Endothelial cell of umbilical vein (primary cell): ENCODE results near the gene NR1H2. TPM values are rescaled to one million over a fixed set of nuclear protein-coding genes. Genes with fewer than 3 reads are reported as not detected.
A peak's percentile ranks its signal among the peaks of the same experiment; 100 is the strongest.

ENCODE experiments used
- BruUV-seq: library from RNA; stranded (reverse); fragments of 400-500 nt; replicated peaks from 2 replicates; lab custom pipeline; 2021; lab: Mats Ljungman, UMichigan
- CTCF ChIA-PET: fragments of 300-600, 350-600 bp; sonication (Branson Sonifier 250); formaldehyde crosslinking; loops from one replicate; lab custom pipeline; 2021; ENCODE audit warnings: antibody characterized with exemption, inconsistent platforms; lab: Charles Lee
- POLR2A ChIA-PET: fragments of 300-600, 350-600 bp; sonication (Branson Sonifier 250); formaldehyde crosslinking; loops from one replicate; lab custom pipeline; 2021; ENCODE audit warnings: antibody characterized with exemption, inconsistent platforms; lab: Charles Lee
- DNase-seq: peaks from one replicate; pipeline ENCODE4 v3.0.0-alpha.2; 2011; ENCODE audit warnings: low read depth, low spot score
- FAIRE-seq: peaks from 2 replicates; lab custom pipeline; 2011; peaks lifted over from hg19 to GRCh38; lab: Jason Lieb, UNC
- H2AFZ ChIP-seq: 2 replicates; pipeline ENCODE4 v1.6.0; 2012; ENCODE audit warnings: low read depth, low read length, control low read depth, inconsistent platforms
- H3K27ac ChIP-seq: 2 replicates; pipeline ENCODE4 v1.5.1; 2011; ENCODE audit warnings: low read depth, mild to moderate bottlenecking, control low read depth, low read length, moderate library complexity; ENCODE audit not compliant: insufficient read depth
- H3K27me3 ChIP-seq, 2 experiments: 2 replicates each; pipeline versions ENCODE4 v1.6.0 to v1.6.1; 2011; ENCODE audit warnings: low read length in 2 of 2, mixed read lengths in 1 of 2; ENCODE audit not compliant: control insufficient read depth in 2 of 2, insufficient read depth in 2 of 2
- H3K36me3 ChIP-seq, 2 experiments: 2 replicates in 1 of 2; 3 replicates in 1 of 2; pipeline ENCODE4 v1.5.1; 2011; ENCODE audit warnings: low read length in 2 of 2, mild to moderate bottlenecking in 1 of 2, moderate library complexity in 1 of 2; ENCODE audit not compliant: control insufficient read depth in 2 of 2, insufficient read depth in 2 of 2; ENCODE audit errors: extremely low read depth in 1 of 2
- H3K4me1 ChIP-seq: 3 replicates; pipeline ENCODE4 v1.5.1; 2011; ENCODE audit warnings: mild to moderate bottlenecking, low read length; ENCODE audit not compliant: control insufficient read depth, insufficient read depth; ENCODE audit errors: extremely low read depth
- H3K4me2 ChIP-seq: 2 replicates; pipeline ENCODE4 v1.6.1; 2011; ENCODE audit warnings: low read length, control low read depth, mixed read lengths; ENCODE audit not compliant: insufficient read depth
- H3K4me3 ChIP-seq, 3 experiments: fragments of 200-600 bp in 1 of 3; sonication (generic), shearing (Covaris generic) in 1 of 3; replicated peaks in 1 of 3; 2 replicates each; pipeline ENCODE4 v1.5.1; 2011 to 2016; ENCODE audit warnings: control low read depth in 3 of 3, low read length in 3 of 3, mild to moderate bottlenecking in 2 of 3, inconsistent platforms in 1 of 3, low read depth in 1 of 3, moderate library complexity in 1 of 3; ENCODE audit not compliant: insufficient read depth in 1 of 3
- H3K79me2 ChIP-seq: 2 replicates; pipeline ENCODE4 v1.6.0; 2012; ENCODE audit warnings: low read length, inconsistent platforms; ENCODE audit not compliant: control insufficient read depth, insufficient read depth
- H3K9ac ChIP-seq: replicated peaks from 2 replicates; pipeline ENCODE3; 2011; ENCODE audit warnings: low read length, control low read depth; ENCODE audit not compliant: insufficient read depth; ENCODE audit errors: extremely low read depth
- H3K9me1 ChIP-seq: replicated peaks from 3 replicates; pipeline ENCODE4 v1.6.0; 2011; ENCODE audit warnings: mild to moderate bottlenecking, low read length; ENCODE audit not compliant: control insufficient read depth, insufficient read depth; ENCODE audit errors: extremely low read depth
- H3K9me3 ChIP-seq: replicated peaks from 2 replicates; pipeline ENCODE4 v1.5.1; 2012; ENCODE audit warnings: low read length, inconsistent platforms; ENCODE audit not compliant: control insufficient read depth, insufficient read depth
- H4K20me1 ChIP-seq: replicated peaks from 2 replicates; pipeline ENCODE3; 2011; ENCODE audit warnings: mild to moderate bottlenecking, low read length; ENCODE audit not compliant: control insufficient read depth, insufficient read depth; ENCODE audit errors: extremely low read depth
- JUN ChIP-seq: IDR thresholded peaks from 2 replicates; pipeline ENCODE4 v1.6.1; 2011; ENCODE audit warnings: borderline replicate concordance, low read depth; ENCODE audit not compliant: insufficient read length, insufficient read depth
- dilution Hi-C: fragments of 300-500 bp; cut with MboI; formaldehyde crosslinking; loops from one replicate; pipeline ENCODE4 v1.15.0; 2019; ENCODE audit warnings: low sequenced_read_pairs; ENCODE audit not compliant: extremely low pct_ligation_motif_present
- intact Hi-C: fragments of 100-400 bp; cut with micrococcal nuclease; formaldehyde crosslinking; loops from one replicate; pipeline ENCODE4 v1.10.0; 2022
- polyA plus RNA-seq, 4 experiments: library from polyadenylated mRNA; depleted of rRNA in 3 of 4; stranded (reverse) in 3 of 4; unstranded in 1 of 4; fragments of >200 nt; gene quantifications; 2 replicates each; pipeline versions ENCODE4 v1.2.1 to v1.2.3, GENCODE V29; 2011 to 2012; ENCODE audit warnings: missing spikeins in 1 of 4
- total RNA-seq: library from RNA; stranded (reverse); gene quantifications from 2 replicates; pipeline ENCODE4 v1.2.3, GENCODE V29; 2021
- TF ChIP-seq, protein P1 (sequence below), 2 donors: IDR thresholded peaks; 1 replicate in 1 of 2; 2 replicates in 1 of 2; pipeline ENCODE4 v1.5.1; 2011; ENCODE audit warnings: low read length in 2 of 2, mild to moderate bottlenecking in 2 of 2, moderate library complexity in 2 of 2, control low read depth in 1 of 2, inconsistent platforms in 1 of 2, low read depth in 1 of 2; ENCODE audit not compliant: insufficient read depth in 1 of 2; ENCODE audit errors: extremely low read depth in 1 of 2

The NR1H2 gene
- total and polyA plus RNA-seq, 2 donors (not counting 3 experiments of a cell fraction or from before 2014, with no cell fraction given), result 46.7 to 48.4 TPM

DNA sequence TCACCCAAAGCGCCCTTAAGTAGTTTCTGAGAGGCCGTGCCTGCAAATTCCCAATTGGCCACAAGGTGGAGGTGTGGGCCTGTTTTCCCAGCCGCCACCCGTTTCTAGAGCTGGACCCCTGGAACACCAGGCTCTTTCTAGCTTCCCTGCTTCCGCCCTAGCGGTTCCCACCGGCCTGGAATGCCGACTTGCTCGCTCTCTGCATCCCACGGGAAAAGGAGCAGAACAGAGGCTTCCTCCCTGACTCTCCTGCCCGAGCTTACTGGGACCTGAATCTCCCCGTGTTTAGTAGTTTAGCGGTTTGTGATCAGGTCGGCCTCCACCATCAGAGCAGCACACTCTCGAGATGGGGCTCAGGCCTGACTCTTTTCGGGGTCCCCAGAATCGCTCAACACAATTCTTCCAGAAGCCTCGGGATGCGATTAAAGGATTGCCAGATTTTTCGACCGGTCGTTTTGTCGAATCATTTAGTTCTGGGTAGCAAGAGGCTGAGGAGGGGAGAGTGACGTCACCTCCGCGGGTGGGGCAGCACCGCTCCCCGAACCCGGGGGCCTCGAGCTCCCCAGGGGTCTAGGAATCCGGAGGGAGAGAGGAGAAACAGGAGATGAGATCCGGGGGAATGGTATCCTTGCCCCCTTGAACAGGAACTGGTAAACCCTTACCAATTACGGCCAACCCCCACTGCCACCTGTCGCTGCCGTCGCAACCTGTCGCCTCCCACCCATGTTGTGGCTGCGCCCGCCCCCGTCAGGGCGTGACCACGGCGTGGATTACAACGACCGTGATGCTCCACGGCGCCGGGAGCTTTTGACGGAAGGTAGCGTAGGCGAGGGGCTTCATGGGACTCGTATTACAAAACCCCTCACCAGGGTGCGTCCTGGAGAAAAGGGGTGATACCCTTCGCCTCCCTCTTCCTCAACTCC, 18.8 kb upstream of the NR1H2 start:
- POLR2A ChIA-PET, result no interaction called here
- H3K79me2 ChIP-seq, result no peaks in the 10 kb centered on the region
- no peaks in the 10 kb centered on the region for H3K9me1 ChIP-seq
- H3K4me2 ChIP-seq, result peak overlapping the region; percentile 72
- CTCF ChIA-PET, result interaction anchor here (0.6 to 3.9 kb wide), 39 partner anchors 8 to 564 kb away, joined by 3 to 68 read pairs (median 5); partner anchors contain the start of genes KCNC3, NR1H2 and POLD1
- H3K9ac ChIP-seq, result peak overlapping the region; percentile 56
- intact Hi-C loops, result loop anchor here (1.0 to 2.0 kb wide), 10 partner anchors 11 to 565 kb away; partner anchors contain the start of genes EMC10, GARIN5A, KCNC3 and POLD1
- H3K4me3 ChIP-seq, result peak overlapping the region; percentile 24 to 54 (median 31)
- H3K4me1 ChIP-seq, result peaks cover 7% of the 10 kb centered on the region
- BruUV-seq, result TSS peak; percentile 18
- peak overlapping the region; percentile 19 for H3K27ac ChIP-seq
- no peaks in the 10 kb centered on the region for H3K9me3 ChIP-seq
- dilution Hi-C loops, result no loop called here
- H3K36me3 ChIP-seq, result no peaks in the 10 kb centered on the region
- H2AFZ ChIP-seq, result peak overlapping the region; percentile 98
- peaks cover 0 to under 1% of the 10 kb centered on the region in 2 experiments for H3K27me3 ChIP-seq
- DNase-seq (peak; percentile 72), FAIRE-seq (peak; percentile 97)
- TF ChIP-seq, protein P1, sequence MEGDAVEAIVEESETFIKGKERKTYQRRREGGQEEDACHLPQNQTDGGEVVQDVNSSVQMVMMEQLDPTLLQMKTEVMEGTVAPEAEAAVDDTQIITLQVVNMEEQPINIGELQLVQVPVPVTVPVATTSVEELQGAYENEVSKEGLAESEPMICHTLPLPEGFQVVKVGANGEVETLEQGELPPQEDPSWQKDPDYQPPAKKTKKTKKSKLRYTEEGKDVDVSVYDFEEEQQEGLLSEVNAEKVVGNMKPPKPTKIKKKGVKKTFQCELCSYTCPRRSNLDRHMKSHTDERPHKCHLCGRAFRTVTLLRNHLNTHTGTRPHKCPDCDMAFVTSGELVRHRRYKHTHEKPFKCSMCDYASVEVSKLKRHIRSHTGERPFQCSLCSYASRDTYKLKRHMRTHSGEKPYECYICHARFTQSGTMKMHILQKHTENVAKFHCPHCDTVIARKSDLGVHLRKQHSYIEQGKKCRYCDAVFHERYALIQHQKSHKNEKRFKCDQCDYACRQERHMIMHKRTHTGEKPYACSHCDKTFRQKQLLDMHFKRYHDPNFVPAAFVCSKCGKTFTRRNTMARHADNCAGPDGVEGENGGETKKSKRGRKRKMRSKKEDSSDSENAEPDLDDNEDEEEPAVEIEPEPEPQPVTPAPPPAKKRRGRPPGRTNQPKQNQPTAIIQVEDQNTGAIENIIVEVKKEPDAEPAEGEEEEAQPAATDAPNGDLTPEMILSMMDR (IDR thresholded peaks at IDR 0.05; ENCODE audit: extremely low read depth in 1 of 2, insufficient read depth in 1 of 2, low read depth in 1 of 2, low read length in 2 of 2), result peak; percentile 77 to 83
- TF ChIP-seq JUN, result no peak
- H4K20me1 ChIP-seq, result no peaks in the 10 kb centered on the region
